Cortex of kidney (tissue), 1 donor: Measurements from ENCODE around the gene BRD8.
"Not testable (repeated sequence)": the region's sequence is repeated elsewhere in the genome, so short reads cannot be mapped to it uniquely, and the experiment has no call there.

ENCODE experiments used
- DNase-seq: peaks from one replicate; lab custom pipeline; 2025; lab: John Stamatoyannopoulos, UW

The BRD8 gene

GRCh38 chr5:138157626-138158025, 20.8 kb downstream of the BRD8 start:
- DNase-seq = no peak

DNA sequence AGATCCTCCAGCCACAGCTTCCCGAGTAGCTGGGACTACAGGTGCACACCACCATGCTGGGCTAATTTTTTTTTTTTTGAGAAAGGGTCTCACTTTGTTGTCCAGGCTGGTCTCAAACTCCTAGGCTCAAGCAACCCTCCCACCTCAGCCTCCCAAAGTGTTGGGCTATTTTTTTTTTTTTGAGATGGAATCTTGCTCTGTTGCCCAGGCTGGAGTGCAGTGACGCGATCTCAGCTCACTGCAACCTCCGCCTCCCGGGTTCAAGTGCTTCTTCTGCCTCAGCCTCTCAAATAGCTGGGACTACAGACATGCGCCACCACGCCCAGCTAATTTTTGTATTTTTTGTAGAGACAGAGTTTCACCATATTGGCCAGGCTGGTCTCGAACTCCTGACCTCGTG, 22.5 kb downstream of the BRD8 start:
- DNase-seq = not testable (repeated sequence)

DNA sequence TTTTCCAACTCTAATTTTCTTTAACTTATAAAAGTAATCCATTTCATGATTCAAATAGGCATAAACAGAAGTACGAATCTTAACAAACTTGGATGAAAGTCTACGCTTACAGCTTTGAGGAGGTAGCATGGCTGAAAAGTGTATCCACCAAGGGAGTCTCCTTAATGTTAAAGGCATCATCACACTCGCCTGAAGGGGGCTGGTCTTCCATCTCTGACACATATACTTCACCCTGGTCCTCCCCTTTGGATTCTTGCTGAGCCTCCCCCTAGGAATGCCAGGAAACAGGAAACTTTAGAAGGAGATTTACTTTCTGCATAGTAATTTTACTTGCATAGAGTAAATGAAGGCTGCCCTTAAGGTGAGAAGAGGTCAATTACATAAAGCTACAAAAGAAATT, 28.9 kb downstream of the BRD8 start:
- no peak for DNase-seq

DNA sequence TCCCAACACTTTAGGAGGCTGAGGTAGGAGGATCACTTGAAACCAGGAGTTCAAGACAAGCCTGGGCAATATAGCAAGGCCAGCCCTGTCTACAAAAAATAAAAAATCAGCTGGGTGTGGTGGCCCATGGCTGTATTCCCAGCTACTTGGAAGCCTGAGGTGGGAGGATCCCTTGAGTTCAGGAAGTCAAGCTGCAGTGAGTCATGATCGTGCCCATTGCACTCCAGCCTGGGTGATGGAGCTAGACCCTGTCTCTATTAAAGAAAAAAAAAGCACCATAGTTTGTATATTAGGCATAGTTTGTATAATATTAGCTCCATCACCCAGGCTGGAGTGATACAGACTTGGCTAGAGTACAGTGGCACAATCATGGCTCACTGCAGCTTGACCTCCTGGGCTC, 29.6 kb downstream of the BRD8 start:
- no peak for DNase-seq

DNA sequence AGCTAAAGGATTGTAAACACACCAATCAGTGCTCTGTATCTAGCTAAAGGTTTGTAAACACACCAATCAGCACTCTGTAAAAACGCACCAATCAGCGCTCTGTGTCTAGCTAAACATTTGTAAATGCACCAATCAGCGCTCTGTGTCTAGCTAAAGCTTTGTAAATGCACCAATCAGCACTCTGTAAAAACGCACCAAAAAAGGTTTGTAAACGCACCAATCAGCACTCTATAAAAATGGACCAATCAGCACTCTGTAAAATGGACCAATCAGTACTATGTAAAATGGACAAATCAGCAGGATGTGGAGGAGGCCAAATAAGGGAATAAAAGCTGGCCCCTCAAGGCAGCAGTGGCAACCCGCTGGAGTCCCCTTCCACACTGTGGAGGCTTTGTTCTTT, 34.9 kb downstream of the BRD8 start:
- DNase-seq = not testable (repeated sequence)

- no peak for DNase-seq
Observed at GRCh38 chr5:138141734-138142133, 36.7 kb downstream of the BRD8 start.

GRCh38 chr5:138140268-138140667, 38.2 kb downstream of the BRD8 start:
- DNase-seq = no peak

DNA sequence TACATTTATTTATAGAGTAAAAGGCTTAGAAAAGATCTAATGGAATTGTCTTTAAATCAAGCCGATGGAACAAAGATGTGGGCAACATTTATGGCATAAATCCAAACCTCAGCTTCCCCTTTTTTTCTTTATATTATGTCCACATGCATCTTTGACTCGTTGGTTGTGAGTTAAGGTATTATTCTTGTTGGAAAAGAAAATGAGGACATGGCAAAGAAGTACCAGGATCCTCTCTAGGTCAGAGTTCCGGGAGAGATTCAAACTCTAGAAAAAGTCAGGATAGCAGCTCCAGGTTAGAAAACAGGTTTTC, 38.7 kb downstream of the BRD8 start:
- no peak for DNase-seq

DNA sequence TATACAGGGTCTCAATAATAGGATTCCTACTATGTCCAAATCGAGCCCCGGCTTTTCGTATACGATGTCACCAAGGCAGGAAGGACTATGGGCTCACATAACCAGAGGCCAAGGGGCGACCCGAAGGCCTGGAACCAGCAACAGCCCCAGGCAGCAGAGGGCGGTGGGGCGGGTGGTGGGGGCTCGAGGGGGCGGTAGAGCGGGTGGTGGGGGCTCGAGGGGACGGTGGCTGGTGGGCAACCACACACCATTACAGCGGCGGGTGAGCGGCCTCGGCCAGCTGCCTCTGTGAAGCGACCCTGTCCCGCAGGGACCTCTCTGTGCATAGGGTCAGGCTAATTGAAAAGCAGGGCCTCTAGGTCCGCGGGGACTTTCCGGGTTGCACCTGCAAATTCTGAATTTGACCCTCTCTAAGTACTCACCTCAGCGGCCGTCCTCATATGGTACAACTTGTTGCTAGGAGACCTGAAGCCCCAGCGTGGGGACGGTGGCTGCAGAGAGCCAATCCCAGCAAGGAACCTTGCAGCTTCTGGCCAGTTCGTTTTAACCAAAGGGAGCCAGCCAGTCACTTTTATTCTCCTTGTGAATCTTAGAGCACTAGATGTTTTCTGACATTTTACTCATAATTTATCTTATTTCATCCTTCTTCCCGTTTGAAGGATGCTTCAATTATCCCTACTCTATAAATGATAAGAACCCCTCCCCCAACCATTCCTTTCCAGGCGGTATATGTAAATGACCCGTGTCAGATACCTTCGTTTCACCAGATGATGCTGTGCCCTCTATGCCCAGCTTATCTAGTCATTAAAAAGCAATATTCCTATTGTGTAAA, 39.3 kb downstream of the BRD8 start, which contains the start of gene NME5:
Gene NME5, minus strand, starts transcription at position 480 of the 832 bp plus-strand sequence. CDS start 648 bp downstream, outside the sequence.
- no peak for DNase-seq

DNA sequence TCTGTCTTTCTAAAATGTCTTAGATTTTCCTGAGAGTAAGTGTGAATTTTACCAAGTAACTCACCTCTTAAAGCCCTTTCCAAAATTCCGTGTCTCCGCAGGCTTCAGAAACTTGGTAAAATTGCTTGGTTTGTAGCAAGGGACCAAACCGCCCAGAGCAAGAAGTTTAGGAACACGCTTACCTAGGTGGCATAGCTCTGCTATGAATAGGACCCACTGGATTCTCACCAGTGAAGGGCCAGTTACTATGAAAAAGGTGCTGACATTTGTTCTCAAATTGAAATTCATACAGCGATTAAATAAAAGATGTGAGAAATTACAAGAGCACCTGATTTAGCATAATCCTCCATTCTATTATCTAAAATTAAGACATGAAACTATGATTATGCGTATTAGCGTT, 45.9 kb downstream of the BRD8 start:
- no peak for DNase-seq

DNA sequence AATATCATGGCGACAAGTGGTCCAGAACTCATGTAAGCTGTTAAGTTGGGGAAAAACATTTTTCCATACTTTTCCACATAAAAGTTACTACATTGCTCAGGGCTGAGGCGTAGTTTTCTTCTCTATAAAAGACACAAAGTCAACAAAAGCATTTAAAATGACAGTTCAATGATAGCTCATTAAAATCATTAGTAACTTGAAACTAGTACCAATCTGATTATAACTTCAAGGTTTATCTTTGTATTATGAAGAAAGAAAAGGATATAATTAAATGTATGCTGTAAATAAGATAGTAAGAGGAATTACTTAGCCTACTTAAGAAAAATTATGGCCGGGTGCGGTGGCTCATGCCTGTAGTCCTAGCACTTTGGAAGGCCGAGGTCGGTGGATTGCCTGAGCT, 49.1 kb downstream of the BRD8 start:
- no peak for DNase-seq

DNA sequence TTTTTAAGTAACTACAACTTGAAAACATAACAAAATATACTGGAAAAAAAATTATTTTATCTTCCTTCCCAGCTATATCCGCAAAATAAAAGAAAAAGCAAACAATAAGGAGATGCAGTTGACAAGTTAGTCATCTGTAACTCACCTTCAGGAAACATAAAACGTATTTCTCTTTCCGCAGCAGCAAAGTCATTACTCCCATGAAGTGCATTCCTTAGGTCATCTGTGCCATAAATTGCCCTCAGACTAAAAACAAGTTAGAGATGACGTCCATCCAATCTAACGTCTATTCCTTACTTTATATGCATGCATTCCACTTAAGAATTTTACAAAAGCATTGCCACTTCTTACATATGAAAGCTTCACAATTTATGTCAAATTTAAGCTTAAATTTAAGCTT, 50.1 kb downstream of the BRD8 start:
- no peak for DNase-seq

- no peak for DNase-seq
Observed at GRCh38 chr5:138115254-138115653, 63.2 kb downstream of the BRD8 start.

DNA sequence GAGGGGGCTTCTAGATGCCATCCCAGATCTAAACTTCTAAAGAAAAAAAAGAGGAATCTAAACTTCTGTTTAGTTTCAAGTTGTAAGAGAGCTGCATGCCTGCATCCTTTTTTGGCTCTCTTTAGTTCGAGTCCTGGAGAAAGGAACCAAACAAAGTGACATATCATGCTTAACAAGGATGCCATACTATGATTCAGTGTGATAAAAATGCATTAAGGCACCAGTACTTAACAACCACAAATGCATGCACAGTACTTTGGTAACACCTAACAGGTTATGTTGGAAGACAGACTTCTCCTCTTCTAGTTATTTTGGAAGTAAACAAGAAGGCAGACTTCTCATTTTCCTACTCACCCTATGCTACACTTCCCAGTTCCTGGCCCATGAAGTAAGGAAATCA, 66.5 kb downstream of the BRD8 start:
- DNase-seq = no peak

DNA sequence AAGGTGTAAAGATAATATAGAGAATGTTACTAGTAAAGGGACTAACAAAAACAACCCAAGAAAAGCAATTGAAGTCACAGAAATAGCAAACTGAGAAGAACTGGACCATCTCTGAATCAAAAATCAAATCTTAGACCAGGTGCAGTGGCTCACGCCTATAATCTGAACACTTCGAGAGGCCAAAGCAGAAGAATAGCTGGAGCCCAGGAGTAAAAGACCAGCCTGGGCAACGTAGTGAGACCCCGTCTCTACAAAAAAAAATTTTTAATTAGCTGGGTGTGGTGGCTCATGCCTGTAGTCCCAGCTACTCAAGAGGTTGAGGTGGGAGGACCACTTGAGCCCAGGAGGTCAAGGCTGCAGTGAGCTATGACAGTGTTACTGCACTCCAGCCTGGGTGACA, 67.2 kb downstream of the BRD8 start:
- DNase-seq = no peak

- DNase-seq = no peak
Observed at GRCh38 chr5:138110266-138110963, 68.0 kb downstream of the BRD8 start.

GRCh38 chr5:138109463-138110265, 68.8 kb downstream of the BRD8 start:
- no peak for DNase-seq

GRCh38 chr5:138107213-138107612, 71.2 kb downstream of the BRD8 start:
- no peak for DNase-seq

DNA sequence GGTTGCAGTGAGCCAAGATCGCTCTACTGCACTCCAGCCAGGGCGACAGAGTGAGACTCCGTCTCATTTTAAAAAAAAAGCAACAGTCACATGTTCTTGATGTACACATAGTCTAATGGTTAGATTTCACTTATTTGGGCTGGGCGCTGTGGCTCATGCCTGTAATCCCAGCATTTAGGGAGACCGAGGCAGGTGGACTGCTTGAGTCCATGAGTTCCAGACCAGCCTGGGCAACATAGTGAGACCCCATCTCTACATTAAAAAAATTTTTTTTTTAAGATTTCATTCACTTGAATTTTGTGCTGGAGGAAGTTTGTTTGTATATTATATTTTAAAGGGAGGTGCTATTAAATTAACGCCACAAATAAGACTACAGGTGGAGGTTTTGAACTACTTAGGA, 72.7 kb downstream of the BRD8 start:
- DNase-seq = no peak

DNA sequence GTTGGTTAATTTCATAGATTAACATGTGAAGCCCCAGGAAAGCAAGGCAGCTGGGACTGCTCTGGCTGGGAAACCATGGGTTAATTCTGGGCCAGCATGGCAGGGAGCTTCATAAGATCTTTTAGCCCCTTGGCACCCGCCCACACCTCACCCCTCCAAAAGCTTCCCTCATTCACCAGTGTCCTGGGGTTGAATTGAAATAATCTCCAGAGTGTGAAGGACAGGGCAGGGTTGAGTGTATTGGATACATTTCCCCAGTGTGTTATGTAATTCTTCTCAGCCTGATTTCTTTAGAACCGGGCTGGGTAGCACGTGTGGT, 75.2 kb downstream of the BRD8 start:
- no peak for DNase-seq

GRCh38 chr5:138102454-138103318, 75.7 kb downstream of the BRD8 start:
- DNase-seq = no peak
